Keratinocyte (primary cell): Measurements from ENCODE around the gene ZNF512B. TPM values are rescaled to one million over a fixed set of nuclear protein-coding genes. Genes with fewer than 3 reads are reported as not detected.

ENCODE experiments used
- DNase-seq: peaks from one replicate; pipeline ENCODE4 v3.0.0-alpha.2; 2011; ENCODE audit warnings: low read depth, missing footprints, low spot score
- FAIRE-seq: peaks from 2 replicates; lab custom pipeline; 2011; peaks lifted over from hg19 to GRCh38; lab: Jason Lieb, UNC
- H2AFZ ChIP-seq: 2 replicates; pipeline ENCODE4 v1.6.0; 2012; ENCODE audit warnings: low read length, control low read depth, inconsistent platforms; ENCODE audit not compliant: control insufficient read depth
- H3K27ac ChIP-seq: 2 replicates; pipeline ENCODE4 v1.5.1; 2011; ENCODE audit warnings: low read length; ENCODE audit not compliant: control insufficient read depth, insufficient read depth
- H3K27me3 ChIP-seq: 3 replicates; pipeline ENCODE4 v1.6.0; 2011; ENCODE audit warnings: low read length; ENCODE audit not compliant: control insufficient read depth, insufficient read depth; ENCODE audit errors: extremely low read depth
- H3K36me3 ChIP-seq, 2 experiments: 2 replicates in 1 of 2; 3 replicates in 1 of 2; pipeline ENCODE4 v1.5.1; 2011; ENCODE audit warnings: low read length in 2 of 2, mild to moderate bottlenecking in 1 of 2; ENCODE audit not compliant: control insufficient read depth in 2 of 2, insufficient read depth in 2 of 2; ENCODE audit errors: extremely low read depth in 1 of 2
- H3K4me1 ChIP-seq: 3 replicates; pipeline ENCODE4 v1.5.1; 2011; ENCODE audit warnings: low read length; ENCODE audit not compliant: control insufficient read depth, insufficient read depth; ENCODE audit errors: extremely low read depth
- H3K4me2 ChIP-seq: 3 replicates; pipeline ENCODE4 v1.6.0; 2011; ENCODE audit warnings: low read depth, low read length; ENCODE audit not compliant: control insufficient read depth, insufficient read depth; ENCODE audit errors: extremely low read depth
- H3K4me3 ChIP-seq, 3 experiments: fragments of 200-600 bp in 1 of 3; sonication (generic) in 1 of 3; 2 replicates in 2 of 3; 3 replicates in 1 of 3; pipeline ENCODE4 v1.5.1; 2011 to 2016; ENCODE audit warnings: low read length in 3 of 3, mild to moderate bottlenecking in 3 of 3, control low read depth in 2 of 3, inconsistent platforms in 1 of 3, low read depth in 1 of 3, mixed read lengths in 1 of 3, mixed run types in 1 of 3, moderate library complexity in 1 of 3; ENCODE audit not compliant: control insufficient read depth in 2 of 3, insufficient read depth in 2 of 3; ENCODE audit errors: extremely low read depth in 1 of 3
- H3K79me2 ChIP-seq: 2 replicates; pipeline ENCODE4 v1.6.0; 2012; ENCODE audit warnings: low read length; ENCODE audit not compliant: control insufficient read depth, insufficient read depth
- H3K9ac ChIP-seq: 3 replicates; pipeline ENCODE4 v1.6.0; 2011; ENCODE audit warnings: low read length; ENCODE audit not compliant: control insufficient read depth, insufficient read depth; ENCODE audit errors: extremely low read depth
- H3K9me1 ChIP-seq: 3 replicates; pipeline ENCODE4 v1.6.0; 2011; ENCODE audit warnings: low read length; ENCODE audit not compliant: control insufficient read depth, insufficient read depth; ENCODE audit errors: extremely low read depth
- H3K9me3 ChIP-seq: 2 replicates; pipeline ENCODE4 v1.5.1; 2012; ENCODE audit warnings: low read depth, low read length; ENCODE audit not compliant: control insufficient read depth
- H4K20me1 ChIP-seq: 3 replicates; pipeline ENCODE4 v1.6.0; 2011; ENCODE audit warnings: low read length; ENCODE audit not compliant: control insufficient read depth, insufficient read depth; ENCODE audit errors: extremely low read depth
- CTCF ChIP-seq, 3 experiments: IDR thresholded peaks in 1 of 3; conservative IDR thresholded peaks in 1 of 3; optimal IDR thresholded peaks in 1 of 3; 2 replicates in 2 of 3; 3 replicates in 1 of 3; pipeline versions ENCODE3 to v1.5.1; 2011; ENCODE audit warnings: low read length in 3 of 3, mild to moderate bottlenecking in 3 of 3, moderate library complexity in 2 of 3, control low read depth in 1 of 3, inconsistent platforms in 1 of 3; ENCODE audit not compliant: insufficient read depth in 2 of 3; ENCODE audit errors: extremely low read depth in 1 of 3
- EZH2 ChIP-seq: IDR thresholded peaks from one replicate; pipeline ENCODE4 v1.6.1; 2012; ENCODE audit warnings: inconsistent platforms, mild to moderate bottlenecking, low read length, moderate library complexity
- dilution Hi-C: fragments of 300-500 bp; cut with MboI; formaldehyde crosslinking; loops from one replicate; pipeline ENCODE4 v1.7.0; 2020; ENCODE audit warnings: low sequenced_read_pairs; ENCODE audit not compliant: extremely low pct_ligation_motif_present
- polyA plus RNA-seq, 5 experiments: library from polyadenylated mRNA; depleted of rRNA in 3 of 5; stranded (reverse) in 3 of 5; stranded (forward) in 1 of 5; unstranded in 1 of 5; fragments of >200 nt; gene quantifications; 1 replicate in 1 of 5; 2 replicates in 3 of 5; 3 replicates in 1 of 5; pipeline versions ENCODE4 v1.2.1 to v1.2.3, GENCODE V29; 2011 to 2012; ENCODE audit warnings: missing spikeins in 2 of 5, low read depth in 1 of 5, low replicate concordance in 1 of 5

The ZNF512B gene
- polyA plus RNA-seq, 1 donor (not counting 4 experiments of a cell fraction or from before 2014, with no cell fraction given): 2.4 TPM

- TF ChIP-seq EZH2 (no peak), CTCF (optimal IDR thresholded peaks at IDR 0.05 in 1 of 3, IDR thresholded peaks at IDR 0.05 in 1 of 3, conservative IDR thresholded peaks at IDR 0.05 in 1 of 3; ENCODE audit: extremely low read depth in 1 of 3, insufficient read depth in 2 of 3, low read length in 3 of 3) (no peak)
- no peak overlapping the region for H2AFZ ChIP-seq
- H4K20me1 ChIP-seq: peaks cover 15% of the 10 kb centered on the region
- H3K9me3 ChIP-seq: no peaks in the 10 kb centered on the region
- dilution Hi-C loops: no loop called here
- H3K9ac ChIP-seq: no peak overlapping the region
- no peaks in the 10 kb centered on the region for H3K9me1 ChIP-seq
- peaks cover 50 to 55% of the 10 kb centered on the region in 2 experiments for H3K36me3 ChIP-seq
- no peak overlapping the region for H3K4me2 ChIP-seq
- H3K27ac ChIP-seq: no peak overlapping the region
- H3K27me3 ChIP-seq: no peaks in the 10 kb centered on the region
- no peak for FAIRE-seq
- no peaks in the 10 kb centered on the region for H3K4me1 ChIP-seq
- peaks cover 58% of the 10 kb centered on the region for H3K79me2 ChIP-seq
- no peak for DNase-seq
- H3K4me3 ChIP-seq: no peak overlapping the region
Observed at GRCh38 chr20:63933646-63934045, 36.1 kb downstream of the ZNF512B start.

- H3K9me1 ChIP-seq: no peaks in the 10 kb centered on the region
- no peaks in the 10 kb centered on the region for H3K27me3 ChIP-seq
- H3K4me3 ChIP-seq: no peak overlapping the region
- no peak overlapping the region for H3K27ac ChIP-seq
- H3K9me3 ChIP-seq: no peaks in the 10 kb centered on the region
- FAIRE-seq (no peak), DNase-seq (no peak)
- TF ChIP-seq EZH2 (no peak), CTCF (optimal IDR thresholded peaks at IDR 0.05 in 1 of 3, IDR thresholded peaks at IDR 0.05 in 1 of 3, conservative IDR thresholded peaks at IDR 0.05 in 1 of 3; ENCODE audit: extremely low read depth in 1 of 3, insufficient read depth in 2 of 3, low read length in 3 of 3) (no peak)
- H3K9ac ChIP-seq: no peak overlapping the region
- dilution Hi-C loops: no loop called here
- H3K4me1 ChIP-seq: no peaks in the 10 kb centered on the region
- no peak overlapping the region for H2AFZ ChIP-seq
- peaks cover 55 to 62% of the 10 kb centered on the region in 2 experiments for H3K36me3 ChIP-seq
- peaks cover 15% of the 10 kb centered on the region for H4K20me1 ChIP-seq
- H3K79me2 ChIP-seq: peaks cover 59% of the 10 kb centered on the region
- H3K4me2 ChIP-seq: no peak overlapping the region
Observed at GRCh38 chr20:63932606-63933160, 37.0 kb downstream of the ZNF512B start.
